ENCODE measurements around the gene ETDC. TPM values are rescaled to one million over a fixed set of nuclear protein-coding genes. Genes with fewer than 3 reads are reported as not detected.

ETDC gene
- total RNA-seq, 1 experiment from 2014 or later = not detected

DNA sequence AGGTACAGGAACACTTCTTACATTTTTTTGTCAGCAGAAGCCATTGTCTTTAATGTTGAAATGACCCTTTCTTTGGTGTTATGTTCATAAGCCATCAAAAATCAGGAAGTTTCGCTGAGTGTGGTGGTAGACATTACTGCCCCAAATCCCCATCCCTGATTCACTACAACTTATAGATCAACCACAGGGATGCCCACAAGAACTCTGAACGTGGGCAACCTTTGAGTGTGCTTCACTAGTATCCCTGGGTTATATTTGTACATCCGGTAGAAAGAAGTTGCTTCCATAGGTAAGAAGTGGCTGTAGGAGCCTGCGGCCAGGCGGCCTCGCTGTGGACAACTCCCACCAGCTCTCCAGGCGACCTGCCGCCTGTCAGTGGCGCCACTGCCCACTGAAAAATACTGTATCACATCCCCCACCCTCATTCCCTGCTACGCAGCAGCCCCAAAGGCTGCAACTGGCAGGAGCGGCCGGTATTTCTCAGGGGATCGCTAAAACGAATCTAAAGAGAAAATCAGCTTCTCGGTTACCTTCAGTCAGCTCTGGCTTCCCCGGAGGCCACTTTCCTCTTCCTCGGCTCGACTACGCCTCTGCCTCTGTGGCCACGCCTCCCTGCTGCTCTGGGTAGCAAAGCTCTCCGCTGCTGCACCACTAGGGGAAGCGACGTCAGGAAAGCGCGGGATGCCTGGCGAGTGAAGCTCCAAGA lies 13.9 kb upstream of the ETDC start:
- no peak overlapping the region for H2BK120ac ChIP-seq (ENCODE audit: low read depth, low read length, poor library complexity, severe bottlenecking)
- no peaks in the 10 kb centered on the region for H4K20me1 ChIP-seq (ENCODE audit: control insufficient read depth, insufficient read depth, insufficient read length)
- no peaks in the 10 kb centered on the region for H3K79me2 ChIP-seq (ENCODE audit: insufficient read depth, low read length)
- no peak overlapping the region for H3K23ac ChIP-seq (ENCODE audit: insufficient read length, low read depth, low read length)
- no peak overlapping the region for H3K56ac ChIP-seq (ENCODE audit: insufficient read length, low read depth, low read length)
- H3K27ac Mint-ChIP-seq = no peak overlapping the region; a peak in 1 of 7 replicates
- H2BK12ac ChIP-seq (ENCODE audit: insufficient read length, low read depth, low read length) = no peak overlapping the region
- H3K27me3 Mint-ChIP-seq (ENCODE audit: low read depth) = no peaks in the 10 kb centered on the region
- peaks cover 5% of the 10 kb centered on the region for H3K23me2 ChIP-seq (ENCODE audit: insufficient read length, low read depth, low read length, poor library complexity, severe bottlenecking)
- peaks cover 63 to 67% of the 10 kb centered on the region in 2 experiments for H3K9me3 Mint-ChIP-seq
- H3K4me3 Mint-ChIP-seq = peak overlapping the region; percentile 69 to 75
- no peak overlapping the region for H3K18ac ChIP-seq (ENCODE audit: insufficient read length, low read depth, low read length)
- peak; percentile 73 for DNase-seq
- H3K27me3 ChIP-seq (ENCODE audit: insufficient read depth, low read length) = no peaks in the 10 kb centered on the region
- H4K91ac ChIP-seq (ENCODE audit: insufficient read length, low read depth, low read length) = no peak overlapping the region
- H3K79me1 ChIP-seq (ENCODE audit: insufficient read depth, low read depth, low read length, poor library complexity, severe bottlenecking) = no peaks in the 10 kb centered on the region
- no peak overlapping the region for H2BK15ac ChIP-seq (ENCODE audit: low read depth, low read length)
- peak overlapping the region; percentile 22 for H3K9ac ChIP-seq (ENCODE audit: extremely low read depth, insufficient read length, low read length)
- peaks cover 6 to 7% of the 10 kb centered on the region in 2 experiments; a peak in 3 of 4 replicates for H3K4me1 Mint-ChIP-seq
- H2BK5ac ChIP-seq (ENCODE audit: insufficient read length, low read length) = no peak overlapping the region
- H3K4me1 ChIP-seq (ENCODE audit: insufficient read depth, low read length) = no peaks in the 10 kb centered on the region
- H2AK5ac ChIP-seq (ENCODE audit: insufficient read length, low read length) = no peak overlapping the region
- H3K4me2 ChIP-seq (ENCODE audit: insufficient read depth, insufficient read length, low read length) = peak overlapping the region; percentile 54
- no peak overlapping the region for H3K4ac ChIP-seq (ENCODE audit: low read depth, low read length)
- no peak overlapping the region for H2AFZ ChIP-seq (ENCODE audit: low read length)
- TF ChIP-seq, protein P1, sequence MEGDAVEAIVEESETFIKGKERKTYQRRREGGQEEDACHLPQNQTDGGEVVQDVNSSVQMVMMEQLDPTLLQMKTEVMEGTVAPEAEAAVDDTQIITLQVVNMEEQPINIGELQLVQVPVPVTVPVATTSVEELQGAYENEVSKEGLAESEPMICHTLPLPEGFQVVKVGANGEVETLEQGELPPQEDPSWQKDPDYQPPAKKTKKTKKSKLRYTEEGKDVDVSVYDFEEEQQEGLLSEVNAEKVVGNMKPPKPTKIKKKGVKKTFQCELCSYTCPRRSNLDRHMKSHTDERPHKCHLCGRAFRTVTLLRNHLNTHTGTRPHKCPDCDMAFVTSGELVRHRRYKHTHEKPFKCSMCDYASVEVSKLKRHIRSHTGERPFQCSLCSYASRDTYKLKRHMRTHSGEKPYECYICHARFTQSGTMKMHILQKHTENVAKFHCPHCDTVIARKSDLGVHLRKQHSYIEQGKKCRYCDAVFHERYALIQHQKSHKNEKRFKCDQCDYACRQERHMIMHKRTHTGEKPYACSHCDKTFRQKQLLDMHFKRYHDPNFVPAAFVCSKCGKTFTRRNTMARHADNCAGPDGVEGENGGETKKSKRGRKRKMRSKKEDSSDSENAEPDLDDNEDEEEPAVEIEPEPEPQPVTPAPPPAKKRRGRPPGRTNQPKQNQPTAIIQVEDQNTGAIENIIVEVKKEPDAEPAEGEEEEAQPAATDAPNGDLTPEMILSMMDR (conservative IDR thresholded peaks at IDR 0.05) = peak; percentile 41; the same call in 1 of the 3 replicates
- no peak overlapping the region; the same call in 1 of the 2 replicates for H3K14ac ChIP-seq (ENCODE audit: insufficient read depth, low read length)
- peaks cover 13 to 20% (median 16%) of the 10 kb centered on the region in 3 experiments; a peak in 6 of 7 replicates for H3K36me3 Mint-ChIP-seq (ENCODE audit: insufficient read depth in 1 of 3, low read depth in 3 of 3)
- H3K27ac ChIP-seq (ENCODE audit: insufficient read length, low read depth, low read length) = no peak overlapping the region
- WGBS (ENCODE audit: extremely low coverage, insufficient read length, low lambda C conversion rate) = no CpG with 5 or more reads among the region's 26 CpGs
- H4K8ac ChIP-seq (replicated peaks; ENCODE audit: insufficient read length, low read depth, low read length) = no peak overlapping the region
- H4K5ac ChIP-seq (ENCODE audit: insufficient read length, low read depth, low read length) = no peak overlapping the region
- no peak overlapping the region for H3T11ph ChIP-seq (ENCODE audit: low read length)
- H2BK20ac ChIP-seq (ENCODE audit: low read depth, low read length, poor library complexity, severe bottlenecking) = no peak overlapping the region
- peaks cover 22% of the 10 kb centered on the region for H3K9me3 ChIP-seq (ENCODE audit: control insufficient read depth, low read depth, low read length)

Measured in H9 (cell line).